SW 1271 (cell line): ENCODE data around the gene TYROBP.
"Not testable (repeated sequence)": the region's sequence is repeated elsewhere in the genome, so short reads cannot be mapped to it uniquely, and the experiment has no call there.

Source experiments
- DNase-seq, 2 experiments: peaks; one replicate each; lab custom pipeline; 2025; lab: John Stamatoyannopoulos, UW

The TYROBP gene

GRCh38 chr19:35870124-35870736, 37.9 kb downstream of the TYROBP start:
- DNase-seq: not testable (repeated sequence)

DNA sequence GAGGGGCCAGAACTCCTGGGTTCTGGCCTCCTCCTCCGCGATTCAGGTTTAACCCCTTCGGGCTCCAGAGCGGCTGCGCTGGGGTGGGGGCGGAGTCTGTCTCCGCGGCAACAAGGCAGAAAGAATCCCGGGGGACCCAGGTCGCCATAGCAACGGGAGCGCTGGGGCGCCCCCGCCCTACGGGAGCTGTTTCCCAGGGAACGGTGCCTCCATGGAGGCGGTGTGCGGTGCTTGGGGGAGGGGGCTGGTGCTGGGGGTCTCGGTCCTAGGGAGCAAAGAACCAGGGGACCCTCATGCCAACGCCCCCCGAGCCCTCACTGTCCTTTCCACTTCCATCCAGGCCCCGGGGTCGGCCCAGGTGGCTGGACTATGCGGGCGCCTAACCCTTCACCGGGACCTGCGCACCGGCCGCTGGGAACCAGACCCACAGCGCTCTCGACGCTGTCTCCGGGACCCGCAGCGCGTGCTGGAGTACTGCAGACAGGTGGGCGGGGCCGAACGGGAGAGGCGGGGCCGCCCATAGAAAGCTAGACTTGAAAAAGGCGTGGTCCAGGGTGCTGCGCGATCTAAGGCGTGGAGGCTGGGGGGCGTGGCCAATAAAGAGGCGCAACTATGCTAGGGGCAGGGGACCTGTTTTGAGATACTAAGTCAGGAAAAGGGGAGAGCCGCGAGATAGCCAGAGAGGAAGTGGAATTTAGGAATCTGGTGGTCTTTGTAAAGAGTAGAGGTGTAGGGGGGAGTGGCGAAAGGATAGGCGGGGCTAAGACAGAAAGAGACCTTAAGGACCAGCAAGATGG, 38.6 kb downstream of the TYROBP start:
- peak; percentile 81 to 90 for DNase-seq

DNA sequence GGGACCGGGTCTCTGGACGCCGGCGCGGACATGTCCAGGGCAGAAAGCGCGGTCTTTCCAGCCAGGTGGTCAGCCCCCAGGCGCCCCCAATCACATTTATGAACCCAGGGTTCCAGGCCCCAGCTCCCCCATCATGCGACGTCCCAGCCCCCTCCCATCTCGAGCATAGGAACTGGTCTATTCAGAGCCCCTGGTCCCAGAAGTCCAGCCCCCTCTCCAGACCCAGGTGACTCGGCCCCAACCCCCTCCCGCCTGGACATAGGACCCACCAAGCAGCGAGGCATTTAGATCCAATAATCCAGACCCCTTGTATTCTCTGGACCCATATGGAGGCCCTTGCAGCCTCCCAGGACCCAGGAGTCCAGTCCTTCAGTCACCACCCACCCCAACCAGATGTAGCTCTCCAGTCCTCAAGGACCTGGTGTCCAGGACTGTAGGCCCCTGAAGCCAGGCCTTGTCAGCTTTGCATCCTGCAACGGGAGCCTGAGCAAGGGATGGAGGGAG, 39.2 kb downstream of the TYROBP start:
- DNase-seq: peak in 1 of 2 experiments; percentile 27

- peak in 1 of 2 experiments; percentile 53 for DNase-seq
These were observed 39.8 kb downstream of the TYROBP start, which contains the start of gene APLP1 for GRCh38 chr19:35868172-35868822. TSS of gene APLP1 (plus strand) at chr19:35868574. CDS start at chr19:35868637, 63 bp downstream.

DNA sequence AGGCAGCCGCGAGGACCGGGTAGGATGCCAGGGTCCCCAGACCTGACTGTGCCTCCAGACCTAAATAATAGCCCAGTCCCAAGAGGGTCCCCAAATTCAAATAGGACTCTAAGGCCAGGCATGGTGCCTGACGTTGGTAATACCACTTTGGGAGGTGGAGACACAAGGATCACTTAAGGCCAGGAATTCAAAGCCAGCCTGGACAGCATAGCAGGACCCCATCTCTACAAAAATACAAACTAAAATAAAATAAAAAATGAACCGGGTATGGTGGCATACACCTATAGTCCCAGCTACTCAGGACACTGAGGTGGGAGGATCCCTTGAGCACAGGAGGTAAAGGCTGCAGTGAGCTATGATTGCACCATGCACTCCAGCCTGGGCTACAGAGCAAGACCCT, 45.1 kb downstream of the TYROBP start:
- no peak for DNase-seq

GRCh38 chr19:35862528-35862927, 45.6 kb downstream of the TYROBP start:
- no peak for DNase-seq

DNA sequence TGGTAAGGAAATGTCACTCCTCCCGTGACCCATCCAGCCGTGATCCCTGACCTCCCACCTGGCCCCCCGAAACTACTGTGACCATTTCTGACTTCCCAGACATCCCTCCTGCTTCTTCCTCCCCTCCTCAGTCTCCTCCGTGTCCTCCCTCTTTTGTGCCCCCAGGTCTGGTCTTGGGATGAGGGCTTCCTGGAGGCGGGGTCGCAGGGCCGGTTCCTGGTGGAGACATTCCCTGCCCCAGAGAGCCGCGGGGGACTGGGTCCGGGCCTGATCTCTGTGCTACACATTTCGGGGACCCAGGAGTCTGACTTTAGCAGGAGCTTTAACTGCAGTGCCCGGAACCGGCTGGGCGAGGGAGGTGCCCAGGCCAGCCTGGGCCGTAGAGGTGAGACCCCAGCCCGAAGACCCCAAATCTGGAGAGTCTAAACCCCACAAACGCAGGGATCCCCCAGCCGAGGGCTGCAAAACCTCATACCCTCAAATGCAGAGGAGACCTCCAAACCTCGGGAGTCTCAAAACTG, 46.4 kb downstream of the TYROBP start:
- no peak for DNase-seq

GRCh38 chr19:35860818-35861639, 47.1 kb downstream of the TYROBP start:
- DNase-seq: no peak

- no peak for DNase-seq
These were observed 47.7 kb downstream of the TYROBP start for GRCh38 chr19:35860436-35860817.

GRCh38 chr19:35859414-35859813, 48.7 kb downstream of the TYROBP start:
- DNase-seq: no peak

GRCh38 chr19:35858311-35858710, 49.8 kb downstream of the TYROBP start:
- DNase-seq: no peak

GRCh38 chr19:35856546-35857149, 51.4 kb downstream of the TYROBP start, which contains the start of gene KIRREL2:
TSS of gene KIRREL2 (plus strand) at chr19:35856911. CDS start at chr19:35857120, 209 bp downstream.
- DNase-seq: no peak
